ENCODE results near the gene PAK2.
A peak's percentile ranks its signal among the peaks of the same experiment; 100 is the strongest.

DNA sequence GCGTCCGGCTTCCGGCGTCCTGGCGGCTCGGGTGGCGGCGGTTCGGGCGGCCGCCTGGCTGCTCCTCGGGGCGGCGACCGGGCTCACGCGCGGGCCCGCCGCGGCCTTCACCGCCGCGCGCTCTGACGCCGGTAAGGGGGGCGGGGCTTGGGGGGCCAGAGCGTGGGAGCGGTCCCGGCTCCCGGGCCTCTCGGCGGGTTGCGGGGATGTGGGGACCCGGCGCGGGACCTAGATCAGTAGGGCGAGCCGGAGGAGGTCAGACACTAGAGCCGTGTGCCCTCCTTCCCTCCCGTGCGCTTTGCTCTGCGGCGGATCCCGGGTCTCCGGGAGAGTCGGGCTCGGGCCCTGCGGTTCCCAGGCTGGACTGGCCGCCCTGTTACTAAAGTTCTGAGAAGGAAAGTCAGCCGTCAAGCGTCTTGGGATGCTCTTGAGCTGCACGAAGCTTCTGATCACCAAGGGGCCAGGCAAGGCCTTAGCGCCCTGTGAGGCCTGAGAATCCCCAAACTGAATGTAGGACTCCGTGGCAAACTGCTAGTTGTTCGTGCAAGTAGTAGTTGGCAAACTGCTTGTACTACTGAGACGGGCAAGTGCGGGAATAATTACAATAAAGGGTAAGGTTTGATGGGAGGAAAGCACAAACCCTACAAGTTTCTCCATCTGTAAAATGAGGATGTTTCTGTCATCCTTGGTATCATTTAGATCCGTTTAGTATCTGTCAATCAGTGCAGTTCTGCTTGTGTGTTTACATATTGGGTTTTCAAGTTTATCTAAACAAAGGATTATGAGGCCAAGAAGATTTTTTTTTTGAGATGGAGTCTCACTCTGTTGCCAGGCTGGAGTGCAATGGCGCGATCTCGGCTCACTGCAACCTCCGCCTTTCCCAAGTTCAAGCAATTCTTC is 26.9 kb upstream of the PAK2 start:
- TF ChIP-seq CTCF (IDR thresholded peaks at IDR 0.05 in 8 of 11, conservative IDR thresholded peaks at IDR 0.05 in 3 of 11) = peak in 2 of 11 experiments; percentile 4 to 28
- TF ChIP-seq POLR2AphosphoS5 (IDR thresholded peaks at IDR 0.05) = no peak
- TF ChIP-seq POLR2A (IDR thresholded peaks at IDR 0.05) = no peak
